Activated naive CD4-positive, alpha-beta T cell treated with Interleukin-2 at 50 U/mL for 16 hours (primary cell): ENCODE data around the gene FOSB.
A peak's percentile ranks its signal among the peaks of the same experiment; 100 is the strongest.

Experiments used
- DNase-seq: peaks from one replicate; pipeline ENCODE4 v3.0.0-alpha.2; 2020

The FOSB gene

GRCh38 chr19:45442778-45443461, 24.9 kb upstream of the FOSB start:
- DNase-seq, result peak; percentile 25

DNA sequence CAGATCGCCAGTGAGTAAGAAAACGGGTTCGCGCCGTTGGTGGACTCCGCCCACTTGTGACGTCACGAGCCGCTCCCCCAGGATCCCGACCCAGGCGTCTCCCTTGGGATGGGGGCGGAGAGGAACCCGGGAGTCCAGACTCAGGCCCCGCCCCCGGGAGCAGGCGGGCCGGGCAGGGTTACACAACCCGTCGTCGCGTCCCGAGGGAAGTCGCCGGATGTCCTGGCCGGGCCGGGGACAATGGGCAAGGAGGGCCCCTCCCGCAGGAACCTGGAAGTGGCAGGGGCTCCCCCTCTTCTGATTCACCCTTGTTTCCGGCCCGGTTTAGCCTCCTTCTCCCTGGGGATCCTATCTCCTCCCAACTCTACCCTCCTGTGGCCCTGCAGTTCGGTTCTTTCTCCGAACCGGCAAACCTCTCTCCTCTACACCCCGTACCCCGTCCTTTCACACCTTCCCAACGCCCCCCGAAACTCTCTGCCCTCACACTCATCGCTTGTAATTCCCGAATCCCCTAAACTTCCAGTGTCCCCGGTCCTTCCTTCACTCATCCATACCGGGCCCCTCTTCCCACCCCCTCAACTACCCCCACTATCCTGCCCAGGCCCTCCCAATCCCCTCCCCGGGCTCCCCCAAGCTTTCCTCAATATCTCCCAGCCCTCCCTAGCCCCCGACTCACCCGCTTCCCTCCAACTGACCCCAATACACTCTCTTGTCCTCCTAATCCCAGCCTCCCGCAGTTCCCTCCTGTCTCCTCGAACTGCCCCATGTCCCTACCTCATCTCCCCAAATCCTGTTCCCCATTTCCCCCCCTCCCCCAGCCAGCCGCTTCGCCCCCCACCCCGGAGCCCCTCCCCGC, 24.1 kb upstream of the FOSB start:
- peak; percentile 50 for DNase-seq

GRCh38 chr19:45444318-45445041, 23.3 kb upstream of the FOSB start:
- peak; percentile 85 for DNase-seq

DNA sequence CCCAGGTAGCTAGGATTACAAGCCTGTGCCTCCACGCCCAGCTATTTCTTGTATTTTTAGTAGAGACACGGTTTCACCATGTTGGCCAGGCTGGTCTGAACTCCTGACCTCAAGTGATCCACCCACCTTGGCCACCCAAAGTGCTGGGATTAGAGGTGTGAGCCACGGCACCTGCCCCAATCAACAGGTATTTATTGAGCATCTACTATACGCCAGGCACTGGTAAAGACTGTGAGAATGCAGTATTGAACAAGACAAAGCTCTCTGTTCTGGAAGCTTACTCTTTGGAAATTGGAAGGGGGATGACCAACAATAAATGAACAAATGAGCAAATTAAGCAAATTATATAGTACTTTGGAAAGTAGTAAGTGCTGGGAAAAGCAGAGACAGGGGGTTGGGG, 22.7 kb upstream of the FOSB start:
- no peak for DNase-seq

DNA sequence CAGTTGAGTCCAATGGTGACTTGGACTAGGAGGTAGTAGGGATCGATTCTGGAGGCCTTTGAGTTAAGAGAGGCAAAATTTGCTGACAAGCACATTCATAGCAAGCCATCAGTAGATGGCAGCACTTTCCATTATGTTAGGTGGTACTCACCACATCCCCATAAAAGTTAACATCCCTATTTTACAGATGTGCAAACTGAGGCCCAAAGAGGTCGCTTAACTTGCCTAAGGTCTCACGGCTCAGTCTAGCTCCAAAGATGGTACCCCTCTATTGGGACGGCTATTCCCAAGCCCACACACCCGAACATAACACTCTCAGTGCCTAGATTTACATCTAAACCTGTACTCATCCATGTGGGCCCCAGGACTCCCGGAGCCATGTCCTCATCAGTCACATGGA, 21.5 kb upstream of the FOSB start:
- DNase-seq, result no peak

- no peak for DNase-seq
Measured at GRCh38 chr19:45446944-45447343, 20.9 kb upstream of the FOSB start.

- DNase-seq, result no peak
Measured at GRCh38 chr19:45448425-45448756, 19.4 kb upstream of the FOSB start.

DNA sequence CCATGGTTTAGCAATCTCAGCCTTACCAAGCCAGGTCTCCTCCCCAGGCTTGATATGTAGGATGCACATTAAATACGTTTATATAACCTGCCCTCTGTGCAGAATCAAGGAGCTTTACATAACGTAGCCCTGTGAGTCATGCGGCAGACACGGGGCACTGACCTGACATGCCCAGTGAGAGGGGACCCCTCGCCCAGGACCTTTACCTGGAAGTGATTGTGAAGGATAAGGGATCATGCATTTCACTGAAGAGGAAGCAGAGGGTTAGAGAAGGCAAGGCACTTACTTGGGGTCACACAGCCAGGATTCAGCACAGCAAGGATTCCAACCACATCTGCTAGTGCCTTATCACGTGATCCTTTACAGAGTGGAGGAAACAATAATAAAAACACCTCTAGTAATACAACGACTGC, 18.9 kb upstream of the FOSB start:
- no peak for DNase-seq

- no peak for DNase-seq
Measured at GRCh38 chr19:45450012-45450333, 17.8 kb upstream of the FOSB start.

DNA sequence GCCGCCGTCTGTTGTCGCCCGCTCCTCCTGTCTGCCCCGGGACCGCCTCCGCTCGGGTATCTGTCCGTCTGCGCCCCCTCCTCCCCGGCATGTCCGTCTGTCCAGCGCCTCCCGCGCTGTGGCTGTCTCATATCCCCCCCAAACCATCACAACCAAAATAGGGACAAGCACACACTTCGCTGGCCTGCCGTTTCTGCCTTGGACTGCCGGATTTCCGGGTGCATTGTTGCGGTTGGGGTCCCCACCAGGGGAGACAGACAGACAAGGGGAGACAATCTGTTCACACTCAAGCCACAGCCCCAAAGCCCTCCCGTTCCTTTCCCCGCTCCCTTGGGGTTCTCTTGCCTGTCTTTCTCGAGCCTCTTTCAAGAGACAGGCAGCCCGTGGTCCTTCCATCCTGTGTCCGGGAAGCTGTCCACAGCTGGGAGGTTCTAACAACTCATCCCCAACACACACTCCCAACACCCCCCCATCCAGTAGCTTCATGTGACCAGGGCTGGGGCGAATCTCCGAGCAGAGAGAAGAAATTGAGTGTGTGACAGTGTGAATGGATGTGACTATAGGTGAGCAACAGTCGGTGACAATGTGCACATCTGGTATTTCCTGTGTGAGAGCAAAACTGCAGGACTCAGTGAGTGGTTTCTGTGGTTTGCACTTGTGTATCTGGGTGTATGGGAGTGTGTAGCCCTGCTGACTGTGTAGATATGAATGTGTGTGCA, 16.5 kb upstream of the FOSB start:
- peak; percentile 53 for DNase-seq

DNA sequence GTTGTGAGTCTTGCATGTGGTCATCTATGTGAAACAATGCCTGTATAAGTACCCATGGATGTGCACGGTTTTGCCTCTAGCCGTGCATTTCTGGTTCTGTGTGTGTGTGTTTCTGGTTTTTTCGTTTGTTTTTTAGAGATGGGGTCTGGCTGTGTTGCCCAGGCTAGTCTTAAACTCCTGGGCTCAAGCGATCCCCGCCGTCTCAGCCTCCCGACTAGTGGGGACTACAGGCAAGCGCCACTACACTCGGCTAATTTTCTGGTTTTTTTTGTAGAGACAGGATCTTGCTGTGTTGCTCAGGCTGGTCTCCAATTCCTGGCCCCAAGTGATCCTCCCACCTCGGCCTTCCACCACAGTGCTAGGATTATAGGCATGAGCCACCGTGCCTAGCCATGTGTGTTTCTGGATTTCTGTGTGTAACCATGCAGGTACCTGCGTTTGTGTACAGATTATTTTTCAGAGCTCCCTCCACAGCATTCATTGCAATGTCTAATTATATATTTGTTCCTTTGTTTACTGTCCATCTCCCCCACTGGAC, 15.9 kb upstream of the FOSB start:
- DNase-seq, result no peak

- DNase-seq, result peak; percentile 70
Measured at GRCh38 chr19:45455707-45456499, 11.9 kb upstream of the FOSB start.

DNA sequence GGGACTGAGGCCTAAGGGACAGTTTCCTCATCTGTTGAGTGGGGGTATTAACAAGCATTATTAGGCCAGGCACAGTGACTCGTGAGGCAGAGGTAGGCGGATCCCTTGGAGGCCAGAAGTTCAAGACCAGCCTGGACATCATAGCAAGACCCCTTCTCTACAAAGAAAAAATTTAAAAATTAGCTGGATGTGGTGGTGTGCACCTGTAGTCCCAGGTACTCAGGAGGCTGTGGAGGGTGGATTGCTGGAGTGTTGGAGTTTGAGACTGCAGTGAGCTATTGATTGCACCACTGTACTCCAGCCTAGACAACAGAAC, 11.3 kb upstream of the FOSB start:
- DNase-seq, result no peak

DNA sequence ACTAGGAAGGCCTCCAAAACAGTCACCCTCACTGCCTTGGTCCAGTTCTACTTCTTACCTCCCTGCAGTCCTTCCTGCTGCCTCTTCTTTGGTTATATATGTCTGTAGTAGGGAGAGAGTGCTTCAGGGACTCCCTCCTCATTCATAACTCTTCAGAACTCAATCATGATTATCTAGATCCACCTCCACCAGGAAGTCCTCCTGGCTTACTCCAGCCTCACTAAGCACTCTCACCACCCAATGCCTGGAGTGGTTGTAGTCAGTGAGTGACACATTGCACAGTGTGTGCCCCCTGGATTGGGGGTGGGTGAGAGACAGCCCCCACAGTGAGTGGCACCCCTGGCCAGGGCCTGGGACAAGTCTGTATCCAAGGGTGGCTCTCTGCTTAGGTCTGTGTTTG, 10.0 kb upstream of the FOSB start:
- DNase-seq, result no peak

GRCh38 chr19:45460807-45461347, 6.9 kb upstream of the FOSB start:
- no peak for DNase-seq

DNA sequence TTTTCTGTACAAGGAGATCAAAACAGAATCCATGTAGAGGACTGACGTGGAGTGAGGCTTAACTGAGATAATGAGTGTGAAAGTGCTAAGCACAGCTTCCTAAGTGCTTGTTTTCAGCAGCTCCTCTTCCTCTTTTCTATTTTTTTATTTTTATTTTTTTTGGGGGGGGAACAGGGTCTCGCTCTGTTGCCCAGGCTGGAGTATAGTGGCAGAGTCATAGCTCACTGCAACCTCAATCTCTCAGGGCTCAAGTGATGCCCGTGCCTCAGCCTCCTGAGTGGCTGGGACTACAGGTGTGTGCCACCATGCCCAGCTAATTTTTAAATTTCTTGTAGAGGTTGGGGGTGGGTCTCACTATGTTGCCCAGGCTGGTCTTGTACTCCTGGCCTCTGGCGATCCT, 5.6 kb upstream of the FOSB start:
- no peak for DNase-seq

GRCh38 chr19:45463241-45463640, 4.6 kb upstream of the FOSB start:
- DNase-seq, result no peak

DNA sequence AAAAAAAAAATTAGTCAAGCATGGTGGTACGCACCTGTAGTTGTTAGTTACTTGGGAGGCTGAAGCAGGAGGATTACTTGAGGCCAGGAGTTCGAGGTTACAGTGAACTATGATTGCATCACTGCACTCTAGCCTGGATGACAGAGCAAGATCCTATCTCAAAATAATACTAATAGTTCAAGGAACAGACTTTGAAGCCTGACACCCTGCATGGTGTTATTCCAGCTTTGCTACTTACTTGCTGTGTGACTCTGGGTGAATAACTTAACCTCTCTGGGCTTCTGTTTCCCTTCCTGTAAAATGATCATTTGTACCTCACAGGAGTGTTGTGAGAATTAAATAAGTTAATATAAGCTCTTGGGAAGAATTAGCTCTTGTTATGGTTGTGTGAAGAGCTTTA, 3.5 kb upstream of the FOSB start:
- no peak for DNase-seq

- no peak for DNase-seq
Measured at GRCh38 chr19:45464852-45465441, 2.8 kb upstream of the FOSB start.

- no peak for DNase-seq
Measured at GRCh38 chr19:45467115-45467455, 711 bp upstream of the FOSB start.

- peak; percentile 53 for DNase-seq
Measured at GRCh38 chr19:45468159-45468651, 409 bp downstream of the FOSB start.

GRCh38 chr19:45468803-45469131, 971 bp downstream of the FOSB start:
- no peak for DNase-seq
